HG03159 (cell line): ENCODE measurements around the gene SLC4A1.

Experiments used
- ATAC-seq: cut with Tn5 transposase; IDR thresholded peaks from one replicate; pipeline ENCODE4 v1.9.1; 2021; ENCODE audit warnings: mild to moderate bottlenecking, moderate library complexity; ENCODE audit not compliant: unreplicated experiment

SLC4A1 gene

DNA sequence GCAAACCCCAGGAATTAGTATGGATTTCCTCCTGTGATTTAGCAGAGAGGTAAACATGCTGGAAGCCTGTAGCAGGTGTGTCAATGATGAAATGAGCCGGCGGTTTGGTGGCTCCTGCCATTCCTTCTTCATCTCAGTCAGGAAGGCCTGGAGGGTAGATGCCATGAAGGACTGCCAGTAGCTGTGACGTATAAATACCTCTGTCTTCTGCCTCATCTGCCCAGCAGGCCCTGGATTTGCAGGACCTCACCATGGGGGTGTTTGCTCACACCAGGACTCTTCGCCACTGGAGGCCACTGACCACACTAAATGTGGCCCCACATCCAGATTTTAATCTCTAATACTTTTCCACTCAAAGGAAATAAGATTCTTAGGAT, 16.1 kb upstream of the SLC4A1 start:
- no peak for ATAC-seq

DNA sequence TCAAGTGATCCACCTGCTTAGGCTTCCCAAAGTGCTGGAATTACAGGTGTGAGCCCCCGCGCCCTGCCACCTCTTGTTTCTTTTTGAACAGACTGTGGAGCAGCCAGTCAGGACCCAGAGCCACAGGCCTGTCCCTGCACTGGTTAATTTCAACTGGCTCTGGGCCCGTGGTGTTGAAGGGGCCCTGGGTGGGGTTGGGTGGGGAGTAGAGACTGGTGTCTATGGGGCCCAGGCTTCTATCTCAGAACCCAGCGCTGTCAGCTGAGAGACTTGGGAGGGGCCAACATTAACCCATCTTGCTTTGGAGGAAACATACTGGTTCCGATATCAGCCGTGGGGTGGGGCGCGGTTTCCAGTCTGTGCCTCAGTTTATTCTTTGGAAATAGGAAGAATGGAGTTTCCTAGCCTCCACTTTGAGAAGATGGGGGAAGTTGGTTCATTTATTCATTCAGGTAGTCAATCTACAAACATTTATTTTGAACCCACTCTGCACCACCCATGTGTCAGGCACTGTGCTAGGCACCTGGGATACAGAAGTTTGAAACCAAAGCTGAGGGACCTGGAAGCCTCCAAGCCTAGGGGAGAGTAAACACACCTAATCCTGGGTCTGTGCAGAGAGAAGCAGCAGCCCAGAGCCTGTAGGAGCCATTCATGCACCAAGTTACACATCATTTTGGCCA, 15.5 kb upstream of the SLC4A1 start:
- ATAC-seq, result no peak

DNA sequence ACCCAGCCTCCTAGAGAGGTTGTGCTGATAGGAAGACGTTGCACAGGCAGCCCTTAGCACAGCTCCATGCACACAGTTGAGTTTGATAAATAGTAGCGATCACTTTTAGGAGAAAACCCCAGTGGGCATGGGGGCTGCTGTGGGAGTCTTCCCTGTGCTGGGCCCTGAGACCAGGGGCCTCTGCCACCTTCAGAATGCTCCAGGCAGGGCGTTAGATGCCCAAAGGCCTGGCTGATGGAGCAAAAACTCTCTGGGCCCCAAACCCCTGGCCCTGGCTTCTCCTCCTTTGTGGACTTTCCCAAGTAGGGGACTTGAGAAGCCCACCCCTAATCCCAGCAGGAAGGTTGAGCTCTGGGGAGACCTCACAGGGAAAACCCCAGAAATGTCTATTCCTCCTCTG, 14.3 kb upstream of the SLC4A1 start:
- no peak for ATAC-seq

DNA sequence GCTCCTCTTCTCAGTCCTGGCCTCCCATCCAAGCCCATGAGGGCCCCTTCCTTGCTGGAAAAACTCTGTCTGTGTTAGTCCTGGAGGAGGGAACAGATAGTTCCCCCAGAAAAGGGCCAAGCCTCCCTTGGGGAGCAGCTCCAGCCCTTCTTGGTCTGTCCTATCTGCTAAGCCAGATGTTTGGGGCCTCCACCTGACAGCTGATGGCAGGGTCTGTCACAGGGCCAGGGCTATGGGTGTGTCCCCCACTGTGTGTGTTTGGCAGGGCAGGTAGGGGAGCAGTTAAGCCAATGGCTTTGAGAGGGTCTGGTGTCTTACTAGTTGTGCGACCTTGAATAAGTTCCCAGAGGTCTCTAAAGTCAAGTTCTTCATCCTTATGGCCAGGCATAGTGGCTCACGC, 13.6 kb upstream of the SLC4A1 start:
- no peak for ATAC-seq

DNA sequence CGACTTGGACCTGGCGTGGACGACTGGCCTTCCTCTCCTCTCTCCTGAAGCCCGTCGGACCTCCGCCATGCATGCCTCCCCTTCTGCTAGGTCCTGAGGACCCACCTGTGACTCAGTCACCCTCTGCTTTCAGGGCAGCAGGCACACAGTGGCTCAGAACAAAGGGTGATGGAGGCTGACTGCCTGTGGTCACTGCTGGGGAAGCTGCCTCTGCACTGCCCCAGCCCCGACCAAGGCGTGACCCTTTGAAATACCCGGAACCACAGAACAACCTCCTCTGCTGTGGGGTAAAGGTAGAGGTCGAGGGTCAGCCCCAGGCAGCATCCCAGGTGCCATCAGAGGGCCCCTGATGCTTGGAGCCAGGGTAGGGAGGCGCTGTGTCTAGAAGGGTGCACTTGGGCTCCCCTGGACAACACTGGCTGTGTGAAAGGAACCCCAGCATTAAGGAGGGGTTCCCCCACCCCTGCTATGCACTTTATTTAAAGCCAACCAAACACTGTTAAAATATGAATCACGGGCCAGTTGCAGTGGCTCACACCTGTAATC, 12.5 kb upstream of the SLC4A1 start:
- no peak for ATAC-seq

DNA sequence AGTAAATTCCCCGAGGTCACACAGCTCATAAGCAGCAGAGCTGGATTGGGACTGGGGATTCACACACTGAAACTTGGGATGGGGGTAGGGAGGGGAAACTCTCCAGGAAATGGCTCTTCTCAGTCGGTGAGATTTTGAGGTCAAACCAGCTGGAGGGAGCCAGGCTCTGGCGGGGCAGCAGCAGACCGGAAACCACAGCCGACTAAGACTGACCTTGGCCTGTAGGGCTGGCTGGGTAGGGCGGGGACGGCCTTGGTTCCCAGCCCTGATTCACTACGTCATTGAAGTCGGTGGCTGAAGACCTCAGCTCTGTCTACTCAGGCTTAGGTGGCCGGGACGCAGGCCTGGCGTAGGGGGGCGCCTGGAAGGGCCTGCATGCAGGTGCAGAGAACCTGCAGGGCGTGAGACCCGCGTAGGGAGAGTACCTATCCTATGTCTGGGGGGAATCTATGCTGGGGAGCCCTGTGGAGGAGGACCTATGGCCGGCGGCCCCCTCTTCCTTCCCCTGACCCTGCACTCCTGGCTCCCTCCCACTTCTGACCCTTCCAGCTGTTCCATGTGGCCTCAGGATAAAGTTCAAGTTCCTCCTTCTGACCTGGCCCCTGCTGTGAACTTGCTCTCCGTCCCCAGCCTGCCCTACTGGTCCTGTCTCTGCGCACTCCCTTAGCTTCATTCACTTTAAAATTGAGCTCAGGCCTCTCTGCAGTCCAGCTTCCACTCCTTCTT, 11.9 kb upstream of the SLC4A1 start:
- ATAC-seq, result peak; percentile 66

DNA sequence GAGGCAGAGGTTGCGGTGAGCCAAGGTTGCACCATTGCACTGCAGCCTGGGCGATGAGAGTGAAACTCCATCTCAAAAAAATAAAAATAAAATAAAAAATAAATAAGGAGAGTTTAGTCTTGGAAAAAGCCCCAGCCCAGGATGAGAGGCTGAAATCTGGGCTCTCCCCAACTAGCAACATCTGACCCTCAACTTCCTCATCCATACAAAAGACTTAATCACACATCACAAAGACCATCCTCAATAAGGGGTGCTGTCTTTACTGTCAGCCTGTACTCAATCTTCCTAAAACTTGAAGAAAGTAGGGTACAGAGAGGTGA, 11.4 kb upstream of the SLC4A1 start:
- ATAC-seq, result no peak

DNA sequence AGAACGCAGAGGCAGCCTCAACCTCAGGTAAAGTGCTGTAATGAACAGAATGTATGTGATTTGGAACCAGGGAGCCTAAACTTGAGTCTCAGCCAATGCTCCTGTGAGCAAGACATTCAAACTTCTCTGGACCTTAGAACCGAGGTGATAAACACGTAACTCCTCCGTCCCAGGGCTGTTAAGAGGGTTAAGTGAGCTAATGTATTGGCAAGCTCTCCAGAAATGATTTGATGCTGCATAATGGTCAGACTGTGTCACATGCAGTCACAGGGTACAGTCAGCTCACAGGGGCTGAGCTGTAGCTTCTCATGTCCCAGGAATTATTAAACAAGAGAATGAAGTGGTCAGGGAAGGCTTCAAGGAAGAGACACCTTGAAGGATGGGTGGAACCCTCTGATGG, 10.0 kb upstream of the SLC4A1 start:
- ATAC-seq, result no peak

DNA sequence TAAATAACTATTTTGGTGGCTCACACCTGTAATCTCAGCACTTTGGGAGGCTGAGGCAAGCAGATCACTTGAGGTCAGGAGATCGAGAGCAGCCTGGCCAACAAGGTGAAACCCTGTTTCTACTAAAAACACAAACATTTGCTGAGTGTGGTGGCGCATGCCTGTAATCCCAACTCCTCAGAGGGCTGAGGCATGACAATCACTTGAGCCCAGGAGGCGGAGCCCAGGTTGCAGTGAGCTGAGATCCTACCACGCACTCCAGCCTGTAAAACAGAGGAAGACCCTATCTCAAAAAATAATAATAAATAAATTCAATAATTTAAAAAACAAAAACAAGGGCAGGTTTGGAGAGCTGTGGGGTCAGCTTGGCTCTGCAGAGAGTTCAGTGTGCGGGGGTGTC, 5.7 kb upstream of the SLC4A1 start:
- no peak for ATAC-seq

DNA sequence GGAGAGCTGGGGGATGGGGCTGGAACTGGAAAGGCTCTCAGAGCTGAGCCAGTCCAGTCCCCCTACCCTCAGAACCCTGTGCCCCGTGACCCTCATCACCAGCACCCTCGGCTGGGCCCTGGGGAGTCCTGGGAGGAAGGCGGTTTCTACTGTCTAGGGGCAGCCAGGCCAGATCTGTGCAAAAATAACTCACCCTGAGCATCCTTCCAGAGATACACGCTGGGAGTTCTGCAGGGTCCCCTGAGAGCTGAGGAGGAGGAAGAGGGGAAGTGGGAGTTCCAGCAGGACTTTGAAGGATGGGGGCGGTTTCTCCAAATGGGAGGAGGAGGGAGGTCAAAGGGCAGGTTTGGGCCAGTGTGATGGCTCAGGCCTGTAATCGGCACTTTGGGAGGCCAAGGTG, 5.0 kb upstream of the SLC4A1 start:
- ATAC-seq, result no peak

DNA sequence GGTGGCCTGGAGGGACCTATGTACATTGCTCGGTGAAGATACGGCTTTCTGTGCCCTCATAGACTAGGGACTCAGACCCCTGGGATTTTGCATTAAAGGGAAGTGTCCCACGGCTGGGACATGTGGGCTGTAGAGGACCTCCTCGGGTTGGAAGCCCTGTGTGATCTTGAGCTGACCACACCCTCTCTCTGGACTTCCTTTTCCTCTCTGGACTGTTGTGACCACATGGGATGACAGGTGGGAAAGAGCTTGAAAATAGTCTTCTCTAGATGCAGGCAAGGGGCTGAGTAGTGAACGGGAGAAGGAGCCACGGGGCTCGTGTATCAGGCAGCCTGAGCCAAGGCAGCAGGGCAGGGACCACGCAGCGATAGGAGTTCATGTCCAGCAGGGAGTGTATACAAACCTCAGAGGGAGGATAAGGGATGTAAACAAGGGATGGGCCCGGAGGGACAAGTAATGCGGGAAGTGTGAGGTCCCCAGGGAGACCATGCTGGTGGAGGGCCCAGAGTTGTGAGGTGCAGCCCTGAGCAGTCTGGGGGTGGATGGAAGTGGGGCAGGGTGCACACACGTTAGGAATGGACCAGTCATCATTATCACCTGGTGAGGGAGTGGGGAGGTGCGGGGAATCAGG, 4.5 kb upstream of the SLC4A1 start:
- no peak for ATAC-seq

DNA sequence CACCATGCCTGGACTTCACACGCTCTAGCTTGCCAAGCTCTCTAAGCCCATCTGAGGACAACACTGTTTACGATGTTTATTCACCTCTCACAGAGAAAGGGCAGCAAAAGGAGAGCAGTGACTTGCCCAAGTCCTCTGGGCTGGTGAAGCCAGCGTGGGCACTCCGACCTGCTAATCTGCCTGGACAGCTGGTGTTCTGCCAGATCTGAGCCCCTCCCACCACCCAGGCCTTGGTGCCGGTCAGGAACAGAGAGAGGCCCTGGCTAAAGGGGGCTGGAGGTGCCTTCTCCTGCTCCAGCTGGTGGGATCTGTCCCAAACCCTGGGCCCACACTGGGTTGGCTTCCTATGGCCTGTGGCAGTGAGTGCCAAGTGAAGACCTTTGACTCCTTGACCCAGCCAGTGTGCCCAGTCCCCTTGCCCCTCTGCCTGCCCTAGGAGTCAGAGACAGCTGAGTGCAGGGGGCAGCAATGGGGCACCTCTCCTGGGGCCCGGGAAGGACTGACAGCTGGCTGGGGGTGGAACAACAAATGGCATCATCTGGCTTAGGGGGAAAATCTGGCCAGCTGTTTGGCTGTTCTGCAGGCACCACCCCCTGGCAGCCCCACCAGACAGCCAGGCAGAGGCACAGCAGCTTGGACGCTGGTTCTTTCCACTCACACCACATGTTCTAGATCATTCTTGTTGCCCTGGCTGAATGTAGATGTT, 1.8 kb upstream of the SLC4A1 start:
- no peak for ATAC-seq

DNA sequence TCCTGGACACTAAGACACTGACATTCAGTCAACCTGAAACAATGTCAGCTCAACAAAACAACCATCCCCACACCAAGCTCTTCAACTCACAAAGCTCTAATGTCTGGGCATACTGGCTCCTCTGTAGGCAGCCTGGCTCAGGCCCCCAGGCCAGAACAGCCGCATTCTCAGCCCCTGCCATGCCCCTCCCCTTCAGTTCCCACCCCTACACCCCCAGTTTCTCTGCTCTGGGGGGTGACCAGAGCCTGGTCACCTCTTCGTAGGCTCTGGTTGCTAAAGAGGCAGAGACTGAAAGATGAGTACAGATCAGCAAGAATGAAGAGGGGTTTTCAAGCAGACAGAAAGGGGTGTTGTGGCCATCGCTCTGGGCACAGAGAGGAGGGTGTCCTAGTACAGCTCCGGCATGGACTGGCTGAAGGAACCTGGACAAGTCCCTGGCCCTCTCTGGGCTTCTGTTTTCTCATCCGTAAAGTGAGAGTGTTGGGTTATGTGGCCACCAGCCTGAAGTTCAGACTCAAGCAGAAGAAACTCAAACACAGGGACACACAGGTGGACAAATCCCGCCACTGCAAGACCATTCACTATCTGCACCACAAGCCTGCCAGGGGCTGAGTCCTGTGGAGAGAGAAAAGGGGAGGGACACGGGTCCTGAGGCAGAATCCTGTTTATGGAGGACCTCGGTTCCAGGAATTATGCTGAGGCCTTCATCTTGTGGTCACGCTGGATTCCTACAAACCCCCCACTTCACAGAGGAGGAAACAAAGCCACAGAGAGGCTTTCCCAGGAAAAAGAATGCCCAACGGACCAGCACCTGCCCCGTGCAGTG, 987 bp upstream of the SLC4A1 start:
- ATAC-seq, result no peak

DNA sequence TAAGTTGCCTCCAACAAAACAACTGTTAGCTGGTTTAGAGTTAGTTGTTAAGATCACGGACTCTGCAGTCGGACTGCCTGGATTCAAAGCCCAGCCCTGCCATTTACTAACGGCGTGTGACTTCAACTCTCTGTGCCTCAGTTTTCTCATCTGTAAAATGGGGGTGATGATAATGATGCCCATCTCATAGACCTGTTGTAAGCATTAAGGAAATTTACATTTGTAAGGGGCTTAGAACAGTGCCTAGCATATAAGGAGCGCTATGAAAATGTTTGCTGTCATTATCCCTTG, 825 bp downstream of the SLC4A1 start:
- no peak for ATAC-seq

DNA sequence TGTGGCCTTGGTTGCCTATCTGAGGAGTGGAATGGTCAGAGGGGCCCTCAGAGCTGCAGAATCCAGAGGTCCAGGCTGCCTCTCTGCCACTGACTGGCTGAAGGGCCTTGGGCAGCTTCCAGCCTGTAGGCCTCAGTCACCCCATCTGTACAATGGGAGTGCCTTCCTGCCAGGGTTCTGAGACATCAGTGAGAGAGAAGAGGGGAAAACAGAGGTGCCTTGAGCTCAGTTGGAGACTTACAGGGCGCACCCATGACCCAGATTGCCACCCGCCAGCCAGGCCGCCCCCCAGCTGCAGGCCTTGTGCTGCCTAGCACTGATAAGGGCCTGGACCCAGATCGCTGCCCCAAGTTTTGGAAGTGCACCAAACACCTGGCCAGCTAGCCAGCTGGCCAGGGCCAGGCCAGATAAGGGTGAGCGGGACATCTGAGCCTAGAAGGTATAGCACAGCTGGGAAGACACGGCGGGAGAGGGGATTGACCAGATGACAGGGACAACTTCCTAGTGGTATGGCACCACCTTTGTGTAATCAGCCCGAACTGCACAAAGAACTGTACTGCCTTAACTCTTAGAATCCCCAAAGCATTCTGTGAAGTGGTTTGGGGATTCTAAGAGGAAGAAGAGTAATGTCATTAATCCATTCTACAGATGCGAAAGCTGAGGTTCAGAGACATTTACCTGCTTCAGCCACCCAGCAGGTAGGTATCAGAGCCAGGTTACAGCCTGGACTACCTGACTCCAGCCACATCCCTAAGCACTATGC, 1.4 kb downstream of the SLC4A1 start:
- no peak for ATAC-seq

DNA sequence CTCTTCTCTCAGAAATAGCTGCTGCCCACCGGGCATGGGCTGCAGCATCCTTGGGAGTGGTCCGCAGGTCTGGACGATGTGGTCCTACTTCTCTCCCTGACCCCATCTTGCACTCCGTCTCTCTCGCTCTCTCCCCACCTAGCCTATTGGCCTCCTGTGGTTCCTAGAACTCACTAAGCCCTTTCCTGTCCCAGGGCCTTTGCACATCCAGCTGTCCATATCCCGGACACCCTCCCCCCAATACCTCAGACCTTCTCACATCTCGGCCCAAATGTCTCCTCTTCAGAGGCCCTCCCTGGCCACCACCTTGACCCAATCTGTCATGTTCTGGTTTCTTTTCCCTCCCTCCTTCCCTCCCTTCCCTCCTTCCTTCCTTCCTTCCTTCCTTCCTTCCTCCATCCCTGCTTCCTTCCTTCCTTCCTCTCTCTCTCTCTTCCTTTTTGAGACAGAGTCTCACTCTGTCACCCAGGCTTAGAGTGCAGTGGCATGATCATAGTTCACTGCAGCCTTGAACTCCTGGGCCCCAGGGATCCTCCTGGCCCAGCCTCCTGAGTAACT, 4.5 kb downstream of the SLC4A1 start:
- ATAC-seq, result no peak

DNA sequence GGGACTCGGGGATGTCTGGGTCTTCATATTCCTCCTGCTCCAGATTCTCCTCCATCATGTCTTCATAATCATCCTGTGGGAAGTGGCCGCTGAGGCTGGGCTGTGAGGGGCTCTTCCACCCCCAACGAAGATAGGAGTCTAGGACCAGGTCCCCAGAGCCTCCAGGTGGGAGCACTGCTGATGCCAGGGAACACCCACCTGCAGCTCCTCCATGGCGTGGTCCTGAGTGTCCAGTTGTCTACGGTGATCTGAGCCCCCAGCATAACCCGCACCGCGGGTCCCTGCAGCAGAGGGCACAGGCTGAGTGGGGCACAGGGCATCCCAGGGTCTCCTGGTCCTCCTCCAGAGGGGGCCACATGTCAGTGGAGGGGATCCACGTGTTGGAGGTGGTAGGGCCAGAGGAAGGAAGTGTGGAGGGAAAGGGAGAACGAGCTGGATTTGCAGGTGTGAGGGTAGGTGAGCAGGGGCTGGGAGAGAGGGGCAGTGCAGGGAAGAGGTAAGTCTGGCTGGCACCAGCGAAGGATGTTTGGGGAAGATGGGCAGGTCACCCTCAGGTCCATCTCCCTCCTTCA, 5.2 kb downstream of the SLC4A1 start:
- ATAC-seq, result no peak

DNA sequence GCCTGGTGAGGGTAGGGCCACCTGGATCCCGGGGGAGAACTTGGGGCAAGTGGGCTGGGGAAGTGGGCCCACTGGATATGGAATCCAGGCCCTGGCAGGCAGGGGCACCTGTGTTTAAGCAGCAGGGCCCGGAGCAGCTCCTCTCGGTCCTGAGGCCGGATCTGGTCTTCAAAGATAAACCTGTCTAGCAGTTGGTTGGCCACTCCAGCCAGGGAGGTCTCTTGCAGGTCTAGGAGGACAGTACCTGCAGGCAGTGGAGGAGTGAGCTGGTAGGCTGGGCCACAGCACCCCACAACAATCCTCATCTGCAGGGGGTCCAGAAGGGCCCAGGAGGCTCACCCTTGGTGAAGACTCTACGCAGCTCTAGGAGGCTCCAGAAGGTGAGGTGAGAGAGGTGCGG, 7.6 kb downstream of the SLC4A1 start:
- no peak for ATAC-seq

DNA sequence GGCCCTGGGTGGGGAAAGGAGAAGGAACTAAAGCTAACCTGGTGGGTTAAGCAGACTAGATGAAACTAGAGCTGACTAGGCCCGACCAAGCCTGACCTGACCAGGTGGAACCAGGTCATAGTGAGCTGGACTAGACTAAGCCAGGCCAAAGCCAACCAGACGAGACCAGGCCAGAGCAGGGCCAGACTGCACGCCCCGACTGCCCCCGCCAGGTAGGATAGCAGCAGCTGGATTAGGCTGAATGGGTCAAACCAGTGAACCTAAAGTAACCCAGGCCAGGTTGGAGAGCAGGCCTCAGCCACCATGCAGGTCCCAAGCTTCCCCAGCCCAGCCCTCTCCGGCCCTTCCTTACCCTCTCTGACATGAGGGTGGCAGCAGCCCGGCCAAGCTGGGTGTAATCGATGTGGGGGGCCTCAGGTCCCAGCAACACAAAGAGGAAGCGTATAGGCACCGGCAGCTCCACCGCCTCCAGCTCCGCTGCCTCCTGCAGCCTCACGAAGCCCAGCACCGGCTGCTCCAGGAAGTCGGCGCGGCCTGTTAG, 9.1 kb downstream of the SLC4A1 start:
- no peak for ATAC-seq
